Keratinocyte (primary cell): ENCODE measurements around the gene DIAPH2. TPM values are rescaled to one million over a fixed set of nuclear protein-coding genes. Genes with fewer than 3 reads are reported as not detected.
"Not testable (repeated sequence)": the region's sequence is repeated elsewhere in the genome, so short reads cannot be mapped to it uniquely, and the experiment has no call there.

Source experiments
- DNase-seq: peaks from one replicate; pipeline ENCODE4 v3.0.0-alpha.2; 2011; ENCODE audit warnings: low read depth, missing footprints, low spot score
- FAIRE-seq: peaks from 2 replicates; lab custom pipeline; 2011; peaks lifted over from hg19 to GRCh38; lab: Jason Lieb, UNC
- H2AFZ ChIP-seq: 2 replicates; pipeline ENCODE4 v1.6.0; 2012; ENCODE audit warnings: low read length, control low read depth, inconsistent platforms; ENCODE audit not compliant: control insufficient read depth
- H3K27ac ChIP-seq: 2 replicates; pipeline ENCODE4 v1.5.1; 2011; ENCODE audit warnings: low read length; ENCODE audit not compliant: control insufficient read depth, insufficient read depth
- H3K27me3 ChIP-seq: 3 replicates; pipeline ENCODE4 v1.6.0; 2011; ENCODE audit warnings: low read length; ENCODE audit not compliant: control insufficient read depth, insufficient read depth; ENCODE audit errors: extremely low read depth
- H3K36me3 ChIP-seq, 2 experiments: 2 replicates in 1 of 2; 3 replicates in 1 of 2; pipeline ENCODE4 v1.5.1; 2011; ENCODE audit warnings: low read length in 2 of 2, mild to moderate bottlenecking in 1 of 2; ENCODE audit not compliant: control insufficient read depth in 2 of 2, insufficient read depth in 2 of 2; ENCODE audit errors: extremely low read depth in 1 of 2
- H3K4me1 ChIP-seq: 3 replicates; pipeline ENCODE4 v1.5.1; 2011; ENCODE audit warnings: low read length; ENCODE audit not compliant: control insufficient read depth, insufficient read depth; ENCODE audit errors: extremely low read depth
- H3K4me2 ChIP-seq: 3 replicates; pipeline ENCODE4 v1.6.0; 2011; ENCODE audit warnings: low read depth, low read length; ENCODE audit not compliant: control insufficient read depth, insufficient read depth; ENCODE audit errors: extremely low read depth
- H3K4me3 ChIP-seq, 3 experiments: fragments of 200-600 bp in 1 of 3; sonication (generic) in 1 of 3; 2 replicates in 2 of 3; 3 replicates in 1 of 3; pipeline ENCODE4 v1.5.1; 2011 to 2016; ENCODE audit warnings: low read length in 3 of 3, mild to moderate bottlenecking in 3 of 3, control low read depth in 2 of 3, inconsistent platforms in 1 of 3, low read depth in 1 of 3, mixed read lengths in 1 of 3, mixed run types in 1 of 3, moderate library complexity in 1 of 3; ENCODE audit not compliant: control insufficient read depth in 2 of 3, insufficient read depth in 2 of 3; ENCODE audit errors: extremely low read depth in 1 of 3
- H3K79me2 ChIP-seq: 2 replicates; pipeline ENCODE4 v1.6.0; 2012; ENCODE audit warnings: low read length; ENCODE audit not compliant: control insufficient read depth, insufficient read depth
- H3K9ac ChIP-seq: 3 replicates; pipeline ENCODE4 v1.6.0; 2011; ENCODE audit warnings: low read length; ENCODE audit not compliant: control insufficient read depth, insufficient read depth; ENCODE audit errors: extremely low read depth
- H3K9me1 ChIP-seq: 3 replicates; pipeline ENCODE4 v1.6.0; 2011; ENCODE audit warnings: low read length; ENCODE audit not compliant: control insufficient read depth, insufficient read depth; ENCODE audit errors: extremely low read depth
- H3K9me3 ChIP-seq: 2 replicates; pipeline ENCODE4 v1.5.1; 2012; ENCODE audit warnings: low read depth, low read length; ENCODE audit not compliant: control insufficient read depth
- H4K20me1 ChIP-seq: 3 replicates; pipeline ENCODE4 v1.6.0; 2011; ENCODE audit warnings: low read length; ENCODE audit not compliant: control insufficient read depth, insufficient read depth; ENCODE audit errors: extremely low read depth
- EZH2 ChIP-seq: IDR thresholded peaks from one replicate; pipeline ENCODE4 v1.6.1; 2012; ENCODE audit warnings: inconsistent platforms, mild to moderate bottlenecking, low read length, moderate library complexity
- dilution Hi-C: fragments of 300-500 bp; cut with MboI; formaldehyde crosslinking; loops from one replicate; pipeline ENCODE4 v1.7.0; 2020; ENCODE audit warnings: low sequenced_read_pairs; ENCODE audit not compliant: extremely low pct_ligation_motif_present
- polyA plus RNA-seq, 5 experiments: library from polyadenylated mRNA; depleted of rRNA in 3 of 5; stranded (reverse) in 3 of 5; stranded (forward) in 1 of 5; unstranded in 1 of 5; fragments of >200 nt; gene quantifications; 1 replicate in 1 of 5; 2 replicates in 3 of 5; 3 replicates in 1 of 5; pipeline versions ENCODE4 v1.2.1 to v1.2.3, GENCODE V29; 2011 to 2012; ENCODE audit warnings: missing spikeins in 2 of 5, low read depth in 1 of 5, low replicate concordance in 1 of 5
- TF ChIP-seq, protein P1 (sequence below), 3 experiments: IDR thresholded peaks in 1 of 3; conservative IDR thresholded peaks in 1 of 3; optimal IDR thresholded peaks in 1 of 3; 2 replicates in 2 of 3; 3 replicates in 1 of 3; pipeline versions ENCODE3 to v1.5.1; 2011; ENCODE audit warnings: low read length in 3 of 3, mild to moderate bottlenecking in 3 of 3, moderate library complexity in 2 of 3, control low read depth in 1 of 3, inconsistent platforms in 1 of 3; ENCODE audit not compliant: insufficient read depth in 2 of 3; ENCODE audit errors: extremely low read depth in 1 of 3

The DIAPH2 gene
- polyA plus RNA-seq, 1 donor (not counting 4 experiments of a cell fraction or from before 2014, with no cell fraction given) = 7.4 TPM

DNA sequence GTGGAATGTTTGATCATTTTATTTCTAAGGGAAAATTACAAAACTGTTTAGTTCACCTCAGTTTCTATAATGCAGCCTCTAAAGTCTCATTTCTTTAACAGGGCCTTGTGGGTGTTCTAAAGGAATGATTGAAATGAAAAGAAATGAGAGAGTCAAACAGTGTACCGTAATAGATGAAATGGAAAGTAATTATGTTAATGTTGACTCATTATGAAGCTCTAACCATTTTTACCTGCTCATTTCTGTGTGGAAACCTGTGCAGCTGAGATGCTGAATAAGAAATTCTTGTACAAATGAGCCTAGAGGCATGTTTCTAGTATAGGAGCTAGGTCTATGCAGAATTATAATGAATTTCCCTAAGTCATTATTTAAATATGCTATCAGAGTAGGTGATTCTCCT lies 153.9 kb downstream of the DIAPH2 start:
- DNase-seq = no peak
- no peak overlapping the region for H3K4me2 ChIP-seq

DNA sequence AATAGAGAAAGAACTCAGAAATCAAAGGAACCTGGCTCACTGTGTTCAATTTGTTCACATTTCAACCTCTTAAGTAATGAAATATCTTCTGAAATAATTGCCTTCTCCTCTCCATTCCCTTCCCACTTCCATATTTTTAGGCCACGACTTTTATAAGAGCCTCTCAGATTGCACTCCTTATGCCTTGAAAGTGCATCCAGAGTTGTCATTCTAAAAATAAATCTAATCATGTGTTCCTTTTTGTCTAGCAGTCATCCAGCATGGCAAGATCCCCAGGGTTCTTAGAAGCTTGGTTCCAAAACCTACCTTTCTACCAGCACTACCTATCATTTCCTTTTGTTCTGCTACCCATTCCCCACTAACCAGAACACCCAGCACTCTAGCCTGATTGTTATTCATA lies 156.7 kb downstream of the DIAPH2 start:
- H3K27ac ChIP-seq = no peak overlapping the region
- no peaks in the 10 kb centered on the region for H3K36me3 ChIP-seq
- H3K4me1 ChIP-seq = peaks cover 5% of the 10 kb centered on the region
- no peaks in the 10 kb centered on the region for H3K79me2 ChIP-seq
- H4K20me1 ChIP-seq = no peaks in the 10 kb centered on the region
- FAIRE-seq (no peak), DNase-seq (no peak)
- no peak overlapping the region for H2AFZ ChIP-seq
- H3K27me3 ChIP-seq = no peaks in the 10 kb centered on the region
- H3K9me1 ChIP-seq = no peaks in the 10 kb centered on the region
- dilution Hi-C loops = no loop called here
- no peak overlapping the region for H3K9ac ChIP-seq
- no peak for TF ChIP-seq EZH2
- TF ChIP-seq, protein P1, sequence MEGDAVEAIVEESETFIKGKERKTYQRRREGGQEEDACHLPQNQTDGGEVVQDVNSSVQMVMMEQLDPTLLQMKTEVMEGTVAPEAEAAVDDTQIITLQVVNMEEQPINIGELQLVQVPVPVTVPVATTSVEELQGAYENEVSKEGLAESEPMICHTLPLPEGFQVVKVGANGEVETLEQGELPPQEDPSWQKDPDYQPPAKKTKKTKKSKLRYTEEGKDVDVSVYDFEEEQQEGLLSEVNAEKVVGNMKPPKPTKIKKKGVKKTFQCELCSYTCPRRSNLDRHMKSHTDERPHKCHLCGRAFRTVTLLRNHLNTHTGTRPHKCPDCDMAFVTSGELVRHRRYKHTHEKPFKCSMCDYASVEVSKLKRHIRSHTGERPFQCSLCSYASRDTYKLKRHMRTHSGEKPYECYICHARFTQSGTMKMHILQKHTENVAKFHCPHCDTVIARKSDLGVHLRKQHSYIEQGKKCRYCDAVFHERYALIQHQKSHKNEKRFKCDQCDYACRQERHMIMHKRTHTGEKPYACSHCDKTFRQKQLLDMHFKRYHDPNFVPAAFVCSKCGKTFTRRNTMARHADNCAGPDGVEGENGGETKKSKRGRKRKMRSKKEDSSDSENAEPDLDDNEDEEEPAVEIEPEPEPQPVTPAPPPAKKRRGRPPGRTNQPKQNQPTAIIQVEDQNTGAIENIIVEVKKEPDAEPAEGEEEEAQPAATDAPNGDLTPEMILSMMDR (optimal IDR thresholded peaks at IDR 0.05 in 1 of 3, IDR thresholded peaks at IDR 0.05 in 1 of 3, conservative IDR thresholded peaks at IDR 0.05 in 1 of 3; ENCODE audit: extremely low read depth in 1 of 3, insufficient read depth in 2 of 3, low read length in 3 of 3) = no peak
- H3K9me3 ChIP-seq = no peaks in the 10 kb centered on the region
- no peak overlapping the region for H3K4me2 ChIP-seq
- no peak overlapping the region for H3K4me3 ChIP-seq

More for the DNA sequence above, 153.9 kb downstream of the DIAPH2 start:
- no peaks in the 10 kb centered on the region for H3K9me1 ChIP-seq
- no peaks in the 10 kb centered on the region for H3K27me3 ChIP-seq
- dilution Hi-C loops = no loop called here
- TF ChIP-seq EZH2 = no peak
- no peak overlapping the region for H3K9ac ChIP-seq
- H3K36me3 ChIP-seq = no peaks in the 10 kb centered on the region
- H3K27ac ChIP-seq = no peak overlapping the region
- H3K79me2 ChIP-seq = no peaks in the 10 kb centered on the region
- no peaks in the 10 kb centered on the region for H3K9me3 ChIP-seq
- H2AFZ ChIP-seq = no peak overlapping the region
- H3K4me3 ChIP-seq = no peak overlapping the region
- no peaks in the 10 kb centered on the region for H4K20me1 ChIP-seq
- H3K4me1 ChIP-seq = peaks cover 5% of the 10 kb centered on the region
- no peak for FAIRE-seq

DNA sequence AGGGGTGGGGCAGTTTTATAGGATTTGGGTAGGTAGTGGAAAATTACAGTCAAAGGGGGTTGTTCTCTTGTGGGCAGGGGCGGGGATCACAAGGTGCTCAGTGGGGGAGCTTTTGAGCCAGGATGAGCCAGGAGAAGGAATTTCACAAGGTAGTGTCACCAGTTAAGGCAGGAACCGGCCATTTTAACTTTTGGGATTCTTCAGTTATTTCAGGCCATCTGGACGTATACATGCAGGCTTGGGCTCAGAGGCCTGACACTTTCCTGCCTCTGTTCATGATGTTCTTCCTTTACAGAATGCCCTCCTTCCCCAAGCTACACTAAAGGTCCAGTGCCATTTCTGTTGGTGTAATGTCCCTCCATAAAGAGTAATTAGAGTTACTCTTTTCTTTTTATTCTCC lies 157.2 kb downstream of the DIAPH2 start:
- H3K4me3 ChIP-seq, H3K9me1 ChIP-seq, H3K27ac ChIP-seq, FAIRE-seq, H3K4me2 ChIP-seq, dilution Hi-C loops, H2AFZ ChIP-seq, H4K20me1 ChIP-seq, H3K36me3 ChIP-seq, H3K9ac ChIP-seq, H3K4me1 ChIP-seq, H3K27me3 ChIP-seq, H3K79me2 ChIP-seq, DNase-seq, H3K9me3 ChIP-seq: not testable (repeated sequence)
